GM18858 (cell line): ENCODE measurements around the gene ARV1.
"Not testable (repeated sequence)": the region's sequence is repeated elsewhere in the genome, so short reads cannot be mapped to it uniquely, and the experiment has no call there.

Source experiments
- ATAC-seq: cut with Tn5 transposase; IDR thresholded peaks from one replicate; pipeline ENCODE4 v1.9.1; 2021; ENCODE audit not compliant: unreplicated experiment

The ARV1 gene

DNA sequence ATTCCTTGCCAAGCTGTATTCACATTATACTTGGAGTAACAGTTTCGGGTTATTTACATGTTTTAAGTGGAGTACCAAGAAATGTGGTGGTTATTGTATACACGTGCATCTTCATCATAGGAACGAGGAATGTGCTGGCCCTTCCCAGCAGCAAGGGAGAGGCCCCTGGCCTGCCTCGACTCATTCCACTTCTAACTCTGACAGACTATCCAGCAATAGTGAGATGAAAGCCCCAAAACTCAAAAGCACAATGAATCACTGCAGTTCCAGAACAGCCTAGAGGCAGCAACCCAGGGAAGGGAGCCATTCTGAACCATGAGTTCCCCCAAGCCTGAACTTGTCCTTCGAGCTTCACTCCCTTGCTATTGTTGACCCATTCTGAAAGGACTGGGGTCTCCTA, 38.1 kb downstream of the ARV1 start:
- ATAC-seq, result no peak

DNA sequence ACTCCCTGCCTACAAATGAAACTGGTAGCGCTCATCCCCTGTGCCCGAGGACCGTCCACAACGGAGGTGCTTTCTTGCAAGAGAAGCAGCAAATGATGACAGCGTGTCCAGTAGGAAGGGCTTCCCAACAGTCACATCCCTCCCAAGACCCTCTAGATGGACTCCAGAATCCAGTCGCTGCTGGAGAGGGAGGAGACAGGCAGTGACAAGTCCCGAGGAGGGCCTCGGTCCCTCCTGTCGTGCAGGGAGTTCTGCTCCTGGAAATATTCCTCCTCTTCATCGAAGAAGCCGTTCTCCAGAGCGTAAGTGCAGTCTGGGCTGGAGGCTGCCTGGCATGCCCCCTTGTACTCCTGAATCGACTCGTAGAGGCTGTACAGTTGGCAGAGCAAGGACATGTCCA, 40.8 kb downstream of the ARV1 start:
- ATAC-seq, result no peak

DNA sequence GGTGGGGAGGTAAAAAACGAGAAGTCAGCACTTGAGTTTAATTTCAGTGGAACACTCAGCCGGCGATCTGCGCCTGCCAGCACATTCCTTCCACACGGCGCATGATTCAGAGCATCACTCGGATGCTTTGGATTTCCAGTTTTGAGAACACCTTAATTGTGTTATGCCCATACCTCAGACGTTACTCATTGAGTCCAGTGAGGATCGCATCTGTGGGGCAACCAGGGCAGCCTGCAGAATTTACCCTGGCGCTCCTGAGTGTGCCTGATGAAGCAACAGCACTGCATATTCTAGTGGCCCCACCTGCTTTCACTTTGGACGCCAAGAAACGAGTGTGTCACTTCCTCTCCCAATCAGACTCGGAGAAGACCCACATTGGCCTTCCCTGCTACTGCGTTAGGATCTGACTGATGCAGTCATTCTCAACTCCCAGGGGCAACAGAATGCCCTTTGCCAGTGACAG, 41.3 kb downstream of the ARV1 start:
- no peak for ATAC-seq

DNA sequence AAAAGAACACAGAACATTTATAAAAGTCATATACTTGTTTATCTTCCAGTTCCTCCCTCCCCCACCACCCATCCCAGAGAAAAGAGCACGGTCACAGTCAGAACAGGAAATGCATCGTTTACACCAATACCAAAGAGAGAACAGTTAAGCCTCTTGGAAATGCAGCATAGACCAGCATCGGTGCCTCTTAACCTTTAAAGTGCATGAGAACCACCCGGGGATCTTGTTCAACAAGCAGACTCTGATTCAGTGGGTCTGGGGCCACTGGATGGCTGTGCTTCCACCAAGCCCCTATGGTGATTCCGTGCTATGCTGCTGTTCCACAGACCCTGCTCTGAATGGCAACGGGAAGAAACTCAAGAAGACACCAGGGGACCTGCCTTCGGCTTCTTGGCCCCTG, 41.9 kb downstream of the ARV1 start:
- ATAC-seq, result no peak

- no peak for ATAC-seq
These were observed 42.7 kb downstream of the ARV1 start for GRCh38 chr1:231021540-231022031.

DNA sequence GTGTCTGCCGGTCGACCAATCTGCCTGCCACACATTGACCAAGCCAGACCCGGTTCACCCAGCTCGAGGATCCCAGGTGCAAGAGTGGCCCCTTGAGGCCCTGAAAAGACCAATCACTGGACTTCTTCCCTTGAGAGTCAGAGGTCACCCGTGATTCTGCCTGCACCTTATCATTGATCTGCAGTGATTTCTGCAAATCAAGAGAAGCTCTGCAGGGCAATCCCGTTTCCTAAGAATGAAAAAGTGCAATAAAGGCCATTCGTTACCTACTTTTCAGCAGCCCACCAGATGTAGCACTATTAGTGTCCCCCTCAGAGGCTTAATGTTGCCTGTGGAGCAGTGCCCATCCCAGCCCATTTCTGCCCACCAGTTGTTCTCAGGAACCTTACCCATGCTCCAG, 43.6 kb downstream of the ARV1 start:
- ATAC-seq, result not testable (repeated sequence)

DNA sequence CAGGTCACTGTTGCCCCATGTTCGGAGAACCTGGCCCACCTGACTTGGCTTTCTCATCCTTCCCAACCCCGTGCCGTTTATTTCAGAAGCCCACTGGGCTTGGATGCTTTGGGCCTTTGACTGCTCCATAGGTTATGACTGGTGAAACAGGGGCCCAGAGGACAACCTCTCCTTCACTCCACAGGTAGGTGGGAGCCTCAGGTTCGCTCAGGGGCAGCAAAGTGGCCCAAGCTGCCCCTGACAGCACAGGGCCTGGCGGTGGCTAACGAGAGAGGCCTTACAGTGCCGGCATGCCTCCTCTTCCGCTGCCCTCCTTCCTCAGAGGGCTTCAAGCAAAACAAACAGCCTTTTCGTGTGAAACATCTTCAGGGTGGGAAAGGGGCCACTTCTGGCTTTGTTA, 44.3 kb downstream of the ARV1 start:
- no peak for ATAC-seq

GRCh38 chr1:231026576-231026975, 47.7 kb downstream of the ARV1 start:
- ATAC-seq, result no peak

GRCh38 chr1:231027136-231027925, 48.4 kb downstream of the ARV1 start:
- ATAC-seq, result no peak

DNA sequence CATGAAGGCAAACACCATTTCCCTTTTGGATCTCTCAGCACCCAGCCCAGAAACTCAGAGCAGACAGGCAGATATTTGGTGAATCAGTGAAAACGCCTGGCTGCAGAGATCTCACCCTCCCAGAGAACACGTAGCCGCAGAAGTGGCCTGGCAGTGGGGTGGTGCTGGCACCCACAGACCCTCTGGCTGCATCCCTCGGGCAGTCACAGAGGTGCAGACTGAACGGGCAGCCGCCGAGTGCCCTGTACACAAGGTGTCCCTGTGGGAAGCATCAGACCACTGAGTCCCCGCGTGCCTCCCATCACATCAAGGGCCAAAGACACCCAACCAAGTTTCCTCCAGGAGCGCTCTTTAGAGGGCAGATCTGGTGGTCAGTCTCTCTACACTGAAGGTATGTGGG, 49.1 kb downstream of the ARV1 start:
- no peak for ATAC-seq

DNA sequence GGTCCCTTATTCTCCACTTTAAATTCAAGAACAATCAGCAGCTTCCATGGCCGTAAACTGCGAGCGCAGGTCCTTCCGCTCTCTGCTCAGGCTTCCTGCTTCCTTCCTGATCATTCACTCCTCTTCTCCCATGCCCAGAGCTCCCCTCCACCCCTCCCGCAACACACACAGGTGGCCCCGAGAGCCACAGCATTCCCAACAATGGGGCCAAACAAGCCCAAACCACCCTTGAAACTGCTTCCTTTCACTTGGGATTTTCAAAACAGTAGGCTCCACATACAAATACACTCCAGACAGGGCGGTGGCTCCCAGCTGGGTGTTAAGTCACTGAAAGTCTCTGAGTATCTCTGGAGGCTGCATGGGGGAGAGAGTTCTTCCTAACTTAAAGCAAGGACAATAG, 49.8 kb downstream of the ARV1 start:
- no peak for ATAC-seq

DNA sequence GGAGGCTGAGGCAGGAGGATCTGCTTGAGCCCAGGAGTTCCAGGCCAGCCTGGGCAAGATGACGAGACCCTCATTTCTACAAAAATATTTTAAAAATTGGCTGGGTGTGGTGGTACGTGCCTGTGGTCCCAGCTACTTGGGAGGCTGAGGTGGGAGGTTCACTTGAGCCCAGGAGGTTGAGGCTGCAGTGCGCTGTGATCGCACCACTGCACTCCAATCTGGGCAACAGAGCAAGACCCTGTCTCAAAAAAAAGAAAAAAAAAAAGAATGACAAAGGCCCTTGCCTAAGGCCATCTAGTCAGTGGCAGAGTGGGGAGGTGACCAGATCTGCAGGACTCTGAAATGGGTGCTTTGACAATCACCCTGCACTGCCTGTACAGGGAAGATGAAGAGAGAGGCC, 50.4 kb downstream of the ARV1 start:
- ATAC-seq, result not testable (repeated sequence)

GRCh38 chr1:231029841-231030240, 50.9 kb downstream of the ARV1 start:
- no peak for ATAC-seq

DNA sequence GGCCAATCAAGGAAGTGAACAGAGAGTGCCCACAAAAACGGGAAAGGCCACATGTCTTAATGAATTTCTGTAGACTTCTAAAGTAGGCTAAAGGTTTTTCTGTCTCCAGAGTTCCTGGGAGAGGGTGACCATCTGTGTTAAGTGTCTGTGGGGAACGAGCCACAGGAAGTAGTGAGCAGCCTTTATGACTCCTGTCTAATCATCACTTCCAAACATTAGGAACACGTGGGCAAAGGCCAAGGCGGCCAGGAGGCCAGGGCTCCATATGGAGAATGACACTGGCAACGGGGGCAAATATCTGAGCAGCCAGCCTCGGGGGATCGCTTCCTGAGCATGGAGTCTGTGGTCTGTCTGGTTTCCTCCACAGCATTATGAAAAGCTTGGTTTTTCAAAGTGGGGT, 54.1 kb downstream of the ARV1 start:
- no peak for ATAC-seq

GRCh38 chr1:231035799-231036198, 56.9 kb downstream of the ARV1 start:
- ATAC-seq, result no peak

DNA sequence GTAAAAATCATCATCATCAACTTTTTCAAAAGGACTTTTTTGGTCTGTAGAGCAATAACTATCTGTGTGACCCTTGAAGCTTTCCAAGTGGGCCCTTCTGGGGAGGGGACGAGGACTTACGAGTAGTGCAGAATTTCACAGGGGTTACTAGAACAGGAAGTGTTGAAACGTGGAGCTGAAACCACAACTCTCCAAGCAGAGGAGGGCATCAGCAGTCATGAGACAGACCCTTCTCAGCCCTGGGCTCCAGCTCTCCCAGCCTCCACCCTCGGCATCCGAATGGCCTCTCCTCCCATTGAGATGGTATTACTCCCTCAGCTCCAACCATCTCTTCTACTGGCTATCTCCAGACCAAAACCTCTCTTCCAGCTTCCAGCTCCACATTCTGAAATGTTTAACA, 57.5 kb downstream of the ARV1 start:
- no peak for ATAC-seq

GRCh38 chr1:231037585-231038517, 59.0 kb downstream of the ARV1 start:
- ATAC-seq, result no peak

DNA sequence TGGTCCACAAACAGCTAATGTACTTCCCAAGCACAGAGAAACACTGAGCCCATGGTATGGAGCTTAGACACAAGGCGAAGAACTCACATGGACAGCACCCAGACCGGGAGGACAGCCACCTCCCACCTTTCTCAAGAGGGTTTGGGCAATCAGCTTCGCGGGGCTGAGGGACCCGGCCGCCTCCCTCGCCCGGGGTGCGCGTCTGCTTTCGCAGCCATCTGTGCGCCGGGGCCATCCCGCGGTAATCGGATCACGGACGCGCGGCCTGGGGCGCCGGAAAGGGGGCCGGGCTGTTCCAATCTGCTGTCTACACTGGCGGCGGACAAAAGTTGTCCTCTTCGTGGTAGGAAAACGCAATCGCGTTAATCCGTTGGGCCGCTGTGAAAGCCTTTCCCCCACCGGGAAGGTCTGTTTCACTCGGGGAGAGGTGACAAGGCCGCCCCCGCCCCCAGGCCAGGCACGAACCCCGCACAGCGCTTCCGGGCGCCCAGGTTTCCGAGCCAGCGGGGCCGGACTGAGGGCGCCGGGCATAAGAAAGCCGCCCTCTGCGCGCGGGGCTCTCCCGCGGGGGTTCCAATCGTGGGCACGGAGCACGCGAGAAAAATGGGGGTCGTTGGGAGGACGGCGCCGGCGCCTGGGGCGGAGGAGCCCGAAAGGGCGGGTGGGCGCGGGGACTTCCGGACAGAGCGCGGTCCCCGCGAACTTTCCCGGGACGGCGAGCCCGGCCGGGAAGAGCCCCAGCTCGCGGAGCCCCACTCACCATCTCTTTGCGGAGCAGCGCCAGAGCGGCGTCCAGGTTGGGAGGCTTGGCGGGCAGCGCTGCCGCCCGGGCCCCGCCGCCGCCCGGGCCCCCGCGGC, 60.5 kb downstream of the ARV1 start:
- no peak for ATAC-seq

DNA sequence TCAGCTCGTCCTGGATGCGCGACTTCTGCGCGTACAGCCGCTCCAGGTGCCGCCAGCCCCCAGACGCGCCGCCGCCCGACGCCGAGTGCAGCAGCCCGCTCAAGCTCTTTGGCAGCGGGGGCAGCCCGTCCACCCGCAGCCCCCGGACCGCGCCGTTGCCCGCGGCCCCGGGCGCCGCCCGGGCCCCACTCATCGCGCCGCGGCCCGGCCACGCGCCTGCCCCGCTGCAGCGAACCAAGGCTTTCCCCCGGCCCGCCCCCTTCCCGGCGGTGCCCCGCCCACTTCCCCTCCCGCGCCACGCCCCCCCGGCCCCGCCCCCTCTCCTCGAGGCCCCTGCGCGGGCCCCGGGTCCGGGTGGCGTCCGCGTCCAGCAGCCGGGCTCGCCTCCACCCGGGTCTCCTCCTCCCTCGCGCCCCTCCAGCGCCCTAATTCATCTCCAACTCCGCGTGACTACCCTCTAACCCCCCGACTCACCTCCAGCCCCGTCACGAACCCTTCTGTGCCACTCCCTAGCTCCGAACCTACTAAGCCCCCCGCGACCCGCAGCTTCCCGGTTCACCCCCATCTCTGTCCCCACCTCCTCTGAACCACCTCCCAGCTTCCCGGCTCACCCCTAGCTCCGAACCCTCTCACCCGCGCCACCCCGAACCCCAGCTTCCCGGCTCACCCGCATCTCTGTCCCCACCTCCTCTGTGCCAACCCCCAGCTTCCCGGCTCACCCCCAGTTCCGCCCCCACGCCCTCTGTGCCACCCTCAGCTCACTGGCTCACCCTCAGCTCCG, 61.3 kb downstream of the ARV1 start, which contains the start of gene FAM89A:
Gene FAM89A, minus strand, starts transcription at position 236 of the 781 bp plus-strand sequence. Its CDS starts 43 bp downstream, at position 193.
- no peak for ATAC-seq
